Skin of body (tissue), 3 donors: Measurements from ENCODE around the gene HNRNPK. TPM values are rescaled to one million over a fixed set of nuclear protein-coding genes. Genes with fewer than 3 reads are reported as not detected.

ENCODE experiments used
- DNase-seq: peaks from one replicate; lab custom pipeline; 2025; lab: John Stamatoyannopoulos, UW
- small RNA-seq: library from RNA; depleted of rRNA; stranded (forward); fragments of <200 nt; gene quantifications from one replicate; pipeline ENCODE3, GENCODE V24; 2014; ENCODE audit warnings: low replicate concordance
- total RNA-seq: library from RNA; depleted of rRNA; stranded (reverse); fragments of >200 nt; gene quantifications from one replicate; pipeline ENCODE4 v1.2.3, GENCODE V29; 2014

Gene HNRNPK
- total RNA-seq, 1 donor from 2014 or later, result 535 TPM

DNA sequence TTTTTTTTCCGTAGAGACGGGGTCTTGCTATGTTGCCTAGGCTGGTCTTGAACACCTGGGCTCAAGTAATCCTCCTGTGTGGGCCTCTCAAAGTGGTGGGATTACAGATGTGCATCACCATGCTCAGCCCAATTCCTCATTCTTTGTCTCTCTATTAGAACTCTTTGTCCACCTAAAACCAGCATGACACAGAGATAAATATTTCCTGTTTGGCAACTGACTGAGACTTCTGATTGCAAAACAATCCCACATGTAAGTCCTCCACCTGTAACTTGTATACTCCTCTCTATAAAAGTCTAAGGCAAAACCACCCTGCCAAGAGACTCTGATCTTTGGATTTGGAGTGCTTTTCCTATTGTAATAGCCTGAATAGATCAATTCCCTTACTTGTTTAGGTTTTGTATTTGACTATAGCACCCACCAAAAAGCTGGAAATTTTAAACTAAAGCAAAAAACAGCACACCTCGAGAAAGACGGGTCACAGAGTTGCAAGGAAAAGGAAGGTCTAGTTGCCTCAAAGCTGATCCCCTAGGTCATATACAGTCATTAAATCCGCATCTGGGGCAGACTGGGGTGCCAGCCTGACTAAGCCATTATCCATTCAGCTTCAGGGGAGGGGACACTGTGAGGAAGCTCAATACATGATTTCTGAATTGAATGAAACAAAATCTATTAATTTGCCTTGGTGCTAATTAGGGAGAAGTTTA is 45.3 kb downstream of the HNRNPK start:
- DNase-seq, result no peak

DNA sequence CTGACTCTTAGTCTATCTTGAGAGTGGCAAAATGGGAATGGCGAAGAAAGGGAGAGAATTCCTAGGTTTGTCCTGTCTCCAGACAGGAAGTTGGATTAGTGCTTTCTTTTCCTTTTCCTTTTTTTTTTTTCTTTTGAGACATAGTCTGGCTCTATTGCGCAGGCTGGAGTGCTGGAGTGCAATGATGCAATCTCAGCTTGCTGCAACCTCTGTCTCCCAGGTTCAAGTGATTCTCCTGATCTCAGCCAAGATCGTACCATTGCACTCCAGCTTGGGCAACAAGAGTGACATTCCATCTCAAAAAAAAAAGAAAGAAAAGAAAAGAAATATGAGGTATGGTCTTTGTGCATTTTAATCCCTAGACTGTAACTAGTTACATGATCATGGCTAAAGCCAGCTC is 46.2 kb downstream of the HNRNPK start:
- DNase-seq, result no peak

- no peak for DNase-seq
These were observed 47.2 kb downstream of the HNRNPK start for GRCh38 chr9:83932851-83933250.

DNA sequence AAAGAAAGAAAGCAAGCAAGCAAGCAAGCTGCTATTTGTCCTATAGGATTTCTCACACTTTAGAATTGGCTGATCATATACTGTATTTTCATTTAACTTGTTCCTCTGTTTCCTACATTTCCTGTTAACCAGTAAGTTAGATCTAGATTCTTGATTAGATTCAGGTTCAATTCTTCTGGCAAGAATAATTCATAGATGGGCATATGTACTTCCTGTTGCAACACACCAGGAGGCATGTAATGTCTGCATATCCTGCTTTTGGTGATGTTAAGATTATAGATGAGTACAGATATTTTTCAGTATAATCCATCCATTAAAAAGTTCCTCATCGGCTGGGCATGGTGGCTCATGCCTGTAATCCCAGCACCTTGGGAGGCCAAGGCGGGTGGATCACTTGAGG is 48.0 kb downstream of the HNRNPK start:
- no peak for DNase-seq

GRCh38 chr9:83930881-83931280 is 49.1 kb downstream of the HNRNPK start:
- no peak for DNase-seq

DNA sequence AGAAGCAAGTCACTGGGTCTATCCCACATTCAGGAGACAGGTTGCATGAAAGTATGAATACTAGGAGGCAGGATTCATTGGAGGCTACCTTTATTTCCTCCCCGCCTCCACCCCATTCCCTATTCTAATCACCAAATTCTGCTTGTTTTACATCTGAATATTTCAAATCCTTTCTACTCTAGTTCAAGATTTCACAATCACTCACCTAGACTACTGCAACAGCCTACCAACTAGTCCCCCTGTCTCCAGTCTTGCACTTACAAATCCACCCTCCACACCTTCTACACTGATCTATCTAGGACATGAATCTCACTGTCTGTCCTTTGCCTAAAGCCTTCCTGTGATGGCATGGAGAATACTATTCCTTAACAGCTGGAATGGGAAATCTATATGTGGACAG is 52.4 kb downstream of the HNRNPK start:
- DNase-seq, result no peak

DNA sequence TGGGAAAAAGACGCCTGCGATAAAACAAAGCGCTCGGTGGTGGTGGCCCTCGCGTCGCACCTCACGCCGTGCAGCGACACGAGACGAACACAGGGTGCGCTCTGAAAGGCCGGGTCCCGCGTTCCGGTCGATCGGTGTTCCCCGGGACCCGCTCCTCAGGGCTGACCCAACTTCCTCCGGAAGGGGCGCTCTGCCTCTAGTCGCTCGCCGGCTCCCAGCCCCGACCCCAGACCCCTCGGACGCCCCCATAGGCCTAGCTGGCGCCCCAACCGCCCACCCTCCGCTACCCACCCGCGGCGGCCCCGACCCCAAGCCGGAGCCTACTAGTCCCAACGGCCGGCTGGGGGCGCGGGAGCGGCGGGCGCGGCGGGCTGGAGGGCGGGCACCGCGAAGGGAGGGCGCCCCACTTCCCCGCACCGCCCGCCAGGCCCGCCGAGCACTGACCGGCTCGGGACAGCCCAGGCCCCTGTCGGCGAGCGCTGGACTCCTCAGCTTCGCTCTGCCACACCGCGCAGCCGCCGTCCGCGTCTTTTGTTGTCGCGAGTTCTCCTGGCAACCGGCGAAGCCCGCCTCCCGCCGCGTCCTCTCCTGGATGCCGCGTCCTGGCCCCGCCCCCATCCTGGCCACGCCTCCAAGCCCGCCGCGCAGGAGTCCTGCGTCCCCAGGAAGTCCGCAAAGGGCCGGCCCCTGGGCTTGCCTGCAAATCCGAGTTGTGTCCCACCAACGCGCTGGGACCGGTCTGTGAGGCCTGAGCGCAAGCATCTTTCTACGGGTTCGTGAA is 58.9 kb downstream of the HNRNPK start, which contains the start of gene KIF27:
KIF27 (minus strand) TSS at position 506 of the 781 bp plus-strand sequence. CDS start 5,841 bp downstream, outside the sequence.
- DNase-seq, result peak; percentile 96

DNA sequence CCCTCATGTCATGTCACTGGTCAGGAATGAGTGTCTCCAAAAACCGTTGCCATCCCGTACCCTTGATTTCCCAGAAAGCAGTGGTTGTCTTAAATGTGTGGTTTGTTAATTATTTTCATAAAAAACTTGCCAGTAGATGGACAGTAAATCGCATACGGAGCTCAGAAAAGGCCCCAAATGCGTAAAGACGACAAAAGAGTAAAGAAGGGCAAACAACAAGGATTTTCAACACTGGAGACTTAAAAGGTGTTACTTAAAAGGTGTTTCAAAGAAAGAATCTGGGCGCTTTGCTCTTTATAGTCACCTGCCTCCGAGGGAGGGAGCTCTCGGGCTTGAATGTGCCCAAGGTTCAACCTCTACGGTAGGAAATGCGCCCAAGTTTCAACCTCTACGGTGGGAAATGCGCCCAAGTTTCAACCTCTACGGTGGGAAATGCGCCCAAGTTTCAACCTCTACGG is 59.5 kb downstream of the HNRNPK start:
- peak; percentile 54 for DNase-seq

DNA sequence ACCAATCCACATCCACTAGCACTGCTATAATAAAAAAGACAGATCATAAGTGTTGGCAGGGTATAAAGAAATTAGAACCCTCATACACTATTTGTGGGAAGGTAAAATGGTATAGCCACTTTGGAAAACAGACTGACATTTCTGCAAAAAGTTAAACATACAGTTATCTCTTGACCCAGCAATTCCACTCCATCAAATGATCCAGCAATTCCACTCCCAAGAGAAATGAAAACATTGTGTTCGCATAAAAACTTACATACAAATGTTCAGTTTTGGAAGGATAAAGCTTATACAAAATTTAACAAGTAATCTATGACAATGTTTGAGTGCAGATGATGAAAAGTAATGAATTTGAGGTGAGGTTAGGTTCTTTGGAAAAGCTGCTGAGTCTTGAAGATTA is 60.9 kb downstream of the HNRNPK start:
- DNase-seq, result no peak

Small RNA genes lying within 50 kb of the gene (small RNA-seq; reads per million reads assigned to genes)
- not detected for gene RF00019

Other genes with a start within 250 kb of the HNRNPK start
- 5.6 TPM for gene GKAP1, start 162.4 kb downstream of the HNRNPK start, total RNA-seq
- gene KIF27, start 58.8 kb downstream of the HNRNPK start, total RNA-seq, result 13.1 TPM
- gene RMI1, start 590 bp upstream of the HNRNPK start, total RNA-seq, result 9.4 TPM